Small intestine (tissue), 7 donors: Measurements from ENCODE around the gene TF. TPM values are rescaled to one million over a fixed set of nuclear protein-coding genes. Genes with fewer than 3 reads are reported as not detected.

Experiments used
- DNase-seq, 2 donors: peaks; one replicate each; pipeline versions ENCODE4 v3.0.0 to v3.0.0-alpha.2; 2013
- FAIRE-seq: peaks from 2 replicates; lab custom pipeline; 2012; peaks lifted over from hg19 to GRCh38; lab: Jason Lieb, UNC
- H3K27ac ChIP-seq, 3 donors: one replicate each; pipeline ENCODE4 v1.5.1; 2013; ENCODE audit warnings: low read length in 2 of 3, mild to moderate bottlenecking in 2 of 3, control low read depth in 1 of 3, inconsistent platforms in 1 of 3, low read depth in 1 of 3, moderate library complexity in 1 of 3
- H3K27me3 ChIP-seq, 3 donors: one replicate each; pipeline ENCODE4 v1.6.1; 2013; ENCODE audit warnings: low read length in 3 of 3, inconsistent platforms in 1 of 3; ENCODE audit not compliant: control insufficient read depth in 3 of 3, insufficient read depth in 3 of 3
- H3K36me3 ChIP-seq, 3 donors: one replicate each; pipeline ENCODE4 v1.6.1; 2013; ENCODE audit warnings: low read length in 3 of 3, inconsistent platforms in 1 of 3, low read depth in 1 of 3, mild to moderate bottlenecking in 1 of 3, moderate library complexity in 1 of 3; ENCODE audit not compliant: control insufficient read depth in 3 of 3, insufficient read depth in 2 of 3
- H3K4me1 ChIP-seq, 3 donors: one replicate each; pipeline ENCODE4 v1.6.1; 2013; ENCODE audit warnings: low read length in 2 of 3, inconsistent platforms in 1 of 3, low read depth in 1 of 3, mild to moderate bottlenecking in 1 of 3, moderate library complexity in 1 of 3; ENCODE audit not compliant: control insufficient read depth in 3 of 3, insufficient read depth in 2 of 3
- H3K4me3 ChIP-seq, 3 donors: one replicate each; pipeline ENCODE4 v1.5.1; 2013; ENCODE audit warnings: low read length in 3 of 3, control low read depth in 1 of 3, inconsistent platforms in 1 of 3, low read depth in 1 of 3, mild to moderate bottlenecking in 1 of 3, moderate library complexity in 1 of 3
- H3K9me3 ChIP-seq, 2 donors: one replicate each; pipeline ENCODE4 v1.6.1; 2013; ENCODE audit warnings: low read depth in 1 of 2, low read length in 1 of 2; ENCODE audit not compliant: control insufficient read depth in 2 of 2, insufficient read depth in 1 of 2
- WGBS, 3 donors: extraction: QIAGEN DNeasy Blood & Tissue Kit; methylation state at CpG; one replicate each; pipeline ENCODE4 v1.1.7; 2013; 5-methylcytosine and 5-hydroxymethylcytosine counted together
- polyA plus RNA-seq, 4 donors: library from polyadenylated mRNA; stranded (reverse) in 3 of 4; unstranded in 1 of 4; fragments of 200-250 nt in 3 of 4; fragments of 120-200 nt in 1 of 4; gene quantifications; one replicate each; pipeline versions ENCODE4 v1.2.1 to v1.2.3, GENCODE V29; 2013
- donor health status: healthy with polysubstance abuse.
- donor health status: control.
- donor health status: control.
- donor health status: Bipolar disorder and iron deficiency.
- donor health status: healthy.

The TF gene
- polyA plus RNA-seq, 4 donors: under 0.01 to 8.3 (median 5.6) TPM; not detected in 1

- peak in 1 of 2 donors; percentile 19 for DNase-seq
- no peak overlapping the region for H3K27ac ChIP-seq
- H3K9me3 ChIP-seq: peaks cover 0 to 5% of the 10 kb centered on the region in 2 donors
- no peak for FAIRE-seq
- H3K4me3 ChIP-seq: no peak overlapping the region
- no peaks in the 10 kb centered on the region for H3K36me3 ChIP-seq
- H3K4me1 ChIP-seq: no peaks in the 10 kb centered on the region
- no peaks in the 10 kb centered on the region for H3K27me3 ChIP-seq
- WGBS, 3 donors: 23 to 61% (median 31%) methylated on average over 4 of the region's 4 CpGs
Observed at GRCh38 chr3:133733226-133733625, 13.0 kb upstream of the TF start.

- no peaks in the 10 kb centered on the region for H3K27me3 ChIP-seq
- H3K9me3 ChIP-seq: peaks cover 0 to 4% of the 10 kb centered on the region in 2 donors
- DNase-seq (no peak), FAIRE-seq (no peak)
- no peak overlapping the region for H3K27ac ChIP-seq
- H3K4me3 ChIP-seq: no peak overlapping the region
- 35 to 67% (median 35%) methylated on average over 1 of the region's 1 CpG for WGBS, 3 donors
- no peaks in the 10 kb centered on the region for H3K4me1 ChIP-seq
- no peaks in the 10 kb centered on the region for H3K36me3 ChIP-seq
Observed at GRCh38 chr3:133734305-133734704, 11.9 kb upstream of the TF start.

- Histone ChIP-seq H3K36me3 (no peaks in the 10 kb centered on the region), H3K27ac (no peak overlapping the region), H3K4me3 (no peak overlapping the region), H3K27me3 (peaks cover 0 to 25% (median 8%) of the 10 kb centered on the region in 3 donors), H3K9me3 (no peaks in the 10 kb centered on the region), H3K4me1 (peaks cover 0 to 2% (median 0%) of the 10 kb centered on the region in 3 donors)
- DNase-seq (peak in 1 of 2 donors; percentile 9), FAIRE-seq (no peak)
- 55 to 74% (median 68%) methylated on average over 9 of the region's 9 CpGs for WGBS, 3 donors
Observed at GRCh38 chr3:133742351-133743091, 3.7 kb upstream of the TF start.

GRCh38 chr3:133744241-133744640, 2.0 kb upstream of the TF start:
- no peak for FAIRE-seq
- WGBS, 3 donors: 77 to 85% (median 78%) methylated on average over 5 of the region's 5 CpGs
- H3K4me1 ChIP-seq: peaks cover 0 to 2% (median 0%) of the 10 kb centered on the region in 3 donors

GRCh38 chr3:133745108-133745507, 1.1 kb upstream of the TF start:
- H3K4me1 ChIP-seq: peaks cover 0 to 2% (median 0%) of the 10 kb centered on the region in 3 donors
- FAIRE-seq (no peak), DNase-seq (no peak)
- WGBS, 3 donors: 69 to 84% (median 80%) methylated on average over 4 of the region's 4 CpGs
- H3K36me3 ChIP-seq: no peaks in the 10 kb centered on the region
- H3K9me3 ChIP-seq: no peaks in the 10 kb centered on the region
- H3K27me3 ChIP-seq: peaks cover 0 to 25% (median 10%) of the 10 kb centered on the region in 3 donors
- no peak overlapping the region for H3K4me3 ChIP-seq
- H3K27ac ChIP-seq: no peak overlapping the region

More at GRCh38 chr3:133744241-133744640, 2.0 kb upstream of the TF start:
- Histone ChIP-seq H3K4me3 (no peak overlapping the region), H3K27me3 (peaks cover 0 to 25% (median 8%) of the 10 kb centered on the region in 3 donors), H3K27ac (no peak overlapping the region), H3K36me3 (no peaks in the 10 kb centered on the region), H3K9me3 (no peaks in the 10 kb centered on the region)
- no peak for DNase-seq

GRCh38 chr3:133746712-133747066, 496 bp downstream of the TF start:
- Histone ChIP-seq H3K9me3 (no peaks in the 10 kb centered on the region), H3K36me3 (no peaks in the 10 kb centered on the region), H3K4me1 (peaks cover 0 to 2% (median 0%) of the 10 kb centered on the region in 3 donors), H3K4me3 (no peak overlapping the region), H3K27me3 (peaks cover 0 to 25% (median 10%) of the 10 kb centered on the region in 3 donors), H3K27ac (no peak overlapping the region)
- 80 to 86% (median 80%) methylated on average over 8 of the region's 8 CpGs for WGBS, 3 donors
- FAIRE-seq (no peak), DNase-seq (no peak)

GRCh38 chr3:133747373-133747772, 1.2 kb downstream of the TF start:
- FAIRE-seq (no peak), DNase-seq (no peak)
- WGBS, 3 donors: 79 to 83% (median 80%) methylated on average over 1 of the region's 1 CpG
- Histone ChIP-seq H3K9me3 (no peaks in the 10 kb centered on the region), H3K27ac (no peak overlapping the region), H3K27me3 (peaks cover 0 to 21% (median 8%) of the 10 kb centered on the region in 3 donors), H3K4me1 (peaks cover 0 to 2% (median 0%) of the 10 kb centered on the region in 3 donors), H3K4me3 (no peak overlapping the region), H3K36me3 (no peaks in the 10 kb centered on the region)

- WGBS, 3 donors: 88 to 91% (median 89%) methylated on average over 12 of the region's 12 CpGs
- FAIRE-seq: no peak
Observed at GRCh38 chr3:133747907-133748639, 1.9 kb downstream of the TF start.

More at GRCh38 chr3:133747907-133748639, 1.9 kb downstream of the TF start:
- Histone ChIP-seq H3K27ac (no peak overlapping the region), H3K4me1 (peaks cover 0 to 2% (median 0%) of the 10 kb centered on the region in 3 donors), H3K36me3 (no peaks in the 10 kb centered on the region), H3K4me3 (no peak overlapping the region), H3K9me3 (no peaks in the 10 kb centered on the region), H3K27me3 (peaks cover 0 to 21% (median 8%) of the 10 kb centered on the region in 3 donors)
- no peak for DNase-seq
